ENCODE results near the gene IL17C.

DNA sequence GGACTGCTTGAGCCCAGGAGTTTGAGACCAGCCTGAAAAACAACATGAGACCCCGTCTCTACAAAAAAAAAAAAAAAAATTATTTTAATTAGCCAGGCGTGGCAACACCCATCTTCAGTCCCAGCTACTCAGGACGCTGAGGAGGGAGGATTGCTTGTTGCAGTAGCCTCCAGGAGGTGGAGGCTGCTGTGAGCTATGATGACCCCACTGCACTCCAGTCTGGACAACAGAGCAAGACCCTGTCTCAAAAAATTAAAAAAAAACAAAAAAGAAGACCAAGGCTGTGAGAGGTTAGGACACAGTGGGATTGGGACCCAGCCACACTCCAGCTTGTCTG, 49.3 kb downstream of the IL17C start:
- TF ChIP-seq, protein P1, sequence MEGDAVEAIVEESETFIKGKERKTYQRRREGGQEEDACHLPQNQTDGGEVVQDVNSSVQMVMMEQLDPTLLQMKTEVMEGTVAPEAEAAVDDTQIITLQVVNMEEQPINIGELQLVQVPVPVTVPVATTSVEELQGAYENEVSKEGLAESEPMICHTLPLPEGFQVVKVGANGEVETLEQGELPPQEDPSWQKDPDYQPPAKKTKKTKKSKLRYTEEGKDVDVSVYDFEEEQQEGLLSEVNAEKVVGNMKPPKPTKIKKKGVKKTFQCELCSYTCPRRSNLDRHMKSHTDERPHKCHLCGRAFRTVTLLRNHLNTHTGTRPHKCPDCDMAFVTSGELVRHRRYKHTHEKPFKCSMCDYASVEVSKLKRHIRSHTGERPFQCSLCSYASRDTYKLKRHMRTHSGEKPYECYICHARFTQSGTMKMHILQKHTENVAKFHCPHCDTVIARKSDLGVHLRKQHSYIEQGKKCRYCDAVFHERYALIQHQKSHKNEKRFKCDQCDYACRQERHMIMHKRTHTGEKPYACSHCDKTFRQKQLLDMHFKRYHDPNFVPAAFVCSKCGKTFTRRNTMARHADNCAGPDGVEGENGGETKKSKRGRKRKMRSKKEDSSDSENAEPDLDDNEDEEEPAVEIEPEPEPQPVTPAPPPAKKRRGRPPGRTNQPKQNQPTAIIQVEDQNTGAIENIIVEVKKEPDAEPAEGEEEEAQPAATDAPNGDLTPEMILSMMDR (IDR thresholded peaks at IDR 0.05; ENCODE audit: poor library complexity, severe bottlenecking), result no peak
- no peak for TF ChIP-seq EZH2 (IDR thresholded peaks at IDR 0.05; ENCODE audit: borderline replicate concordance, insufficient read depth, low read length, poor library complexity, severe bottlenecking)
- TF ChIP-seq EP300 (conservative IDR thresholded peaks at IDR 0.05; ENCODE audit: poor library complexity, severe bottlenecking), result no peak
- TF ChIP-seq POLR2AphosphoS5 (IDR thresholded peaks at IDR 0.05), result no peak
- no peak for TF ChIP-seq RAD21 (conservative IDR thresholded peaks at IDR 0.05)
- TF ChIP-seq, protein P2, sequence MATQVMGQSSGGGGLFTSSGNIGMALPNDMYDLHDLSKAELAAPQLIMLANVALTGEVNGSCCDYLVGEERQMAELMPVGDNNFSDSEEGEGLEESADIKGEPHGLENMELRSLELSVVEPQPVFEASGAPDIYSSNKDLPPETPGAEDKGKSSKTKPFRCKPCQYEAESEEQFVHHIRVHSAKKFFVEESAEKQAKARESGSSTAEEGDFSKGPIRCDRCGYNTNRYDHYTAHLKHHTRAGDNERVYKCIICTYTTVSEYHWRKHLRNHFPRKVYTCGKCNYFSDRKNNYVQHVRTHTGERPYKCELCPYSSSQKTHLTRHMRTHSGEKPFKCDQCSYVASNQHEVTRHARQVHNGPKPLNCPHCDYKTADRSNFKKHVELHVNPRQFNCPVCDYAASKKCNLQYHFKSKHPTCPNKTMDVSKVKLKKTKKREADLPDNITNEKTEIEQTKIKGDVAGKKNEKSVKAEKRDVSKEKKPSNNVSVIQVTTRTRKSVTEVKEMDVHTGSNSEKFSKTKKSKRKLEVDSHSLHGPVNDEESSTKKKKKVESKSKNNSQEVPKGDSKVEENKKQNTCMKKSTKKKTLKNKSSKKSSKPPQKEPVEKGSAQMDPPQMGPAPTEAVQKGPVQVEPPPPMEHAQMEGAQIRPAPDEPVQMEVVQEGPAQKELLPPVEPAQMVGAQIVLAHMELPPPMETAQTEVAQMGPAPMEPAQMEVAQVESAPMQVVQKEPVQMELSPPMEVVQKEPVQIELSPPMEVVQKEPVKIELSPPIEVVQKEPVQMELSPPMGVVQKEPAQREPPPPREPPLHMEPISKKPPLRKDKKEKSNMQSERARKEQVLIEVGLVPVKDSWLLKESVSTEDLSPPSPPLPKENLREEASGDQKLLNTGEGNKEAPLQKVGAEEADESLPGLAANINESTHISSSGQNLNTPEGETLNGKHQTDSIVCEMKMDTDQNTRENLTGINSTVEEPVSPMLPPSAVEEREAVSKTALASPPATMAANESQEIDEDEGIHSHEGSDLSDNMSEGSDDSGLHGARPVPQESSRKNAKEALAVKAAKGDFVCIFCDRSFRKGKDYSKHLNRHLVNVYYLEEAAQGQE (IDR thresholded peaks at IDR 0.05; ENCODE audit: borderline replicate concordance), result no peak
- no peak for TF ChIP-seq SMC3 (conservative IDR thresholded peaks at IDR 0.05; ENCODE audit: poor library complexity)
- TF ChIP-seq TAF1 (IDR thresholded peaks at IDR 0.05; ENCODE audit: low read depth), result no peak
- TF ChIP-seq MXI1 (conservative IDR thresholded peaks at IDR 0.05; ENCODE audit: poor library complexity, severe bottlenecking), result no peak

Measured in neural cell (in vitro differentiated cells).